CD4-positive, alpha-beta T cell (primary cell): ENCODE measurements around the gene NRF1. TPM values are rescaled to one million over a fixed set of nuclear protein-coding genes. Genes with fewer than 3 reads are reported as not detected.
"Not testable (repeated sequence)": the region's sequence is repeated elsewhere in the genome, so short reads cannot be mapped to it uniquely, and the experiment has no call there.

Experiments used
- ATAC-seq: fragments of 200-7000 bp; cut with Tn5 transposase; one replicate; pipeline ENCODE4 v1.10.0; 2022; ENCODE audit warnings: mild to moderate bottlenecking; ENCODE audit not compliant: poor library complexity
- CTCF ChIA-PET: fragments of 350-600 bp; sonication (Branson Sonifier 250); formaldehyde crosslinking; loops from one replicate; lab custom pipeline; 2021; ENCODE audit warnings: antibody characterized with exemption, inconsistent platforms; lab: Charles Lee
- POLR2A ChIA-PET: fragments of 350-600 bp; sonication (Branson Sonifier 250); formaldehyde crosslinking; loops from one replicate; lab custom pipeline; 2021; ENCODE audit warnings: antibody characterized with exemption, inconsistent platforms; lab: Charles Lee
- DNase-seq, 14 experiments: peaks; one replicate each; pipeline ENCODE4 v3.0.0-alpha.2; 2013 to 2020; ENCODE audit warnings: mixed read lengths in 2 of 14
- H3K27ac ChIP-seq, 2 donors: one replicate each; pipeline versions ENCODE4 v1.5.1 to v1.7.0; 2013; ENCODE audit warnings: low read length in 2 of 2, low read depth in 1 of 2, mild to moderate bottlenecking in 1 of 2
- H3K27me3 ChIP-seq, 2 experiments: 1 replicate in 1 of 2; 2 replicates in 1 of 2; pipeline versions ENCODE4 v1.6.1 to v1.7.0; 2013; ENCODE audit warnings: low read length in 2 of 2, control low read depth in 1 of 2, mild to moderate bottlenecking in 1 of 2, moderate library complexity in 1 of 2; ENCODE audit not compliant: insufficient read depth in 2 of 2, control insufficient read depth in 1 of 2
- H3K36me3 ChIP-seq: one replicate; pipeline ENCODE4 v1.6.1; 2013; ENCODE audit warnings: low read length, control low read depth; ENCODE audit not compliant: insufficient read depth
- H3K4me1 ChIP-seq: one replicate; pipeline ENCODE4 v1.6.1; 2013; ENCODE audit warnings: low read length, control low read depth; ENCODE audit not compliant: insufficient read depth
- H3K4me3 ChIP-seq: one replicate; pipeline ENCODE4 v1.5.1; 2013; ENCODE audit warnings: mild to moderate bottlenecking, low read length, moderate library complexity
- H3K9me3 ChIP-seq, 2 experiments: 1 replicate in 1 of 2; 2 replicates in 1 of 2; pipeline versions ENCODE4 v1.6.1 to v1.7.0; 2013; ENCODE audit warnings: low read length in 2 of 2, mild to moderate bottlenecking in 2 of 2, control low read depth in 1 of 2, moderate library complexity in 1 of 2; ENCODE audit not compliant: control insufficient read depth in 1 of 2, insufficient read depth in 1 of 2
- H3K27ac Mint-ChIP-seq: one replicate; pipeline ENCODE4 v1.8.0; 2020; ENCODE audit warnings: mixed read lengths
- H3K27me3 Mint-ChIP-seq: one replicate; pipeline ENCODE4 v1.8.0; 2021; ENCODE audit warnings: mixed read lengths
- H3K36me3 Mint-ChIP-seq: one replicate; pipeline ENCODE4 v1.8.0; 2021; ENCODE audit warnings: low read depth, mixed read lengths
- H3K4me1 Mint-ChIP-seq: one replicate; pipeline ENCODE4 v1.8.0; 2021; ENCODE audit warnings: low read depth, mixed read lengths
- H3K4me3 Mint-ChIP-seq: one replicate; pipeline ENCODE4 v1.8.0; 2020; ENCODE audit warnings: mild to moderate bottlenecking, mixed read lengths
- H3K9me3 Mint-ChIP-seq: one replicate; pipeline ENCODE4 v1.8.0; 2020; ENCODE audit warnings: mixed read lengths
- intact Hi-C, 2 experiments: fragments of 100-400 bp; cut with DNase I in 1 of 2; cut with micrococcal nuclease in 1 of 2; formaldehyde crosslinking; loops; one replicate each; pipeline versions ENCODE4 v1.15.1 to v1.9.0; 2023 to 2025; cut with DNase I, micrococcal nuclease
- polyA plus RNA-seq, 2 donors: library from polyadenylated mRNA; unstranded; fragments of 120-200 nt; gene quantifications; one replicate each; pipeline ENCODE4 v1.2.1, GENCODE V29; 2013
- total RNA-seq, 174 experiments: library from RNA in 2 of 174; stranded (reverse) in 2 of 174; gene quantifications; one replicate each; pipeline ENCODE4 v1.2.3 and lab custom pipeline; 2021 to 2026
- TF ChIP-seq, protein P1 (sequence below): fragments of 200-600 bp; IDR thresholded peaks from one replicate; pipeline ENCODE4 v1.8.0; 2022; ENCODE audit warnings: antibody characterized with exemption, mild to moderate bottlenecking

The NRF1 gene
- total RNA-seq: 10 to 100 TPM; 35.4 to 36.1 TPM
- polyA plus RNA-seq (2013, experiment 1 of 2): 19.8 TPM
- polyA plus RNA-seq (2013, experiment 2 of 2): 19.2 TPM
- 19.1 to 54.8 (median 32.1) reads per million in 172 experiments for total RNA-seq (lab: John Stamatoyannopoulos, UW)

DNA sequence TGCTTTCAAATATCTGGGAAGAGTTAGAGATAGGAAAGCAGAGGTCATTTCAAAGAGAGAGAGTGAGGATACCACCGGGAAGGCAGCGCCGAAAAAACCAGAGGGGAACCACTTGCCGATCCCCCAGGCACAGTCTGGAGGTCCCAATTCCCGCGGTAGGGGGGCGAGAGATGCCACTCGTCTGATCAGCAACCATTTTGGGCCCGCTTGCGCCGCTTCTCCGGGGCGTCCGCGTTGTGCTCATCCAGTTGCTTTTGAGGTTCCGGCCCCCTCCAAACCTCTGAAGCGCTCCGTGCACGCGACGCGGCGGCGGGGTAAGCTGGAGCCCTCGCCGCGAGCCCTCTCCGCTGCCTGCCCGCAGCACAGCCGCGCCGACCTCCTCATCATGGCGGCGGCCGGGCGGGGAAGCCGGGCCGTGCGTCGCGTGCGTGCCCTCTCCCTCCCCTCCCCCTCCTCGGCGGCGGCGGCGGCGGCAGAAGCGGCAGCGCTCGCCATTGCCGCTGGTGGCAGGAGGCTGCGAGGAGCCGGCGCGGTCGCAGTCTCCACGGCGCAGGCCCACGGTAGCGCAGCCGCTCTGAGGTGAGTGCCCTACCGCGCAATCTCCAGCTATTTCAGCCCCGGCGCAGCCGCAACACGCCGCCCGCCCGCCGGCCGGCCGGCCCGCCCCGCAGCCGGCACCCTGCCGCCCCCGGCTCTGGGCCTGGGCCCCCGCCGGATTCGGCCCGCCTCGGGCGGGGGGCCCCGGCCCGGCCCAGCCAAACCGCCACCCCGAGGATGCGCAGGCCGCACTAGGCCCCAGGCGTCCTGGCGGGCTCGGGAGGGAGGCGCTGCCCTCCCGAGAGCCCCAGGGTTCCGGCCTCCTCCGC is at the start of gene NRF1:
NRF1 (plus strand) TSS at position 475 of the 866 bp plus-strand sequence. CDS start 45,632 bp downstream, outside the sequence.
- ATAC-seq: peak; percentile 87
- peak; percentile 84 to 98 (median 91) for DNase-seq
- intact Hi-C loops: loop anchor here (1.0 to 10.0 kb wide), 8 partner anchors 24 to 1061 kb away; partner anchors contain the start of genes SMKR1 (in 1 of the 2), SSMEM1 (in 1 of the 2), TMEM209 (in 1 of the 2) and TNPO3 (in 1 of the 2)
- no peaks in the 10 kb centered on the region for H3K9me3 ChIP-seq
- H3K4me1 ChIP-seq: peaks cover 44% of the 10 kb centered on the region
- CTCF ChIA-PET: interaction anchor here (0.9 to 2.0 kb wide), 6 partner anchors 20 to 399 kb away, joined by 3 to 13 read pairs (median 4); partner anchors contain the start of gene SMKR1
- peak within 1 kb of the TSS; percentile 69 to 75 for H3K27ac ChIP-seq
- Mint-ChIP-seq H3K36me3 (peaks cover 33% of the 10 kb centered on the region), H3K9me3 (no peaks in the 10 kb centered on the region), H3K4me1 (peaks cover 70% of the 10 kb centered on the region), H3K27me3 (no peaks in the 10 kb centered on the region), H3K27ac (peak within 1 kb of the TSS; percentile 95), H3K4me3 (peak within 1 kb of the TSS; percentile 100)
- peaks cover 6% of the 10 kb centered on the region for H3K36me3 ChIP-seq
- TF ChIP-seq, protein P1, sequence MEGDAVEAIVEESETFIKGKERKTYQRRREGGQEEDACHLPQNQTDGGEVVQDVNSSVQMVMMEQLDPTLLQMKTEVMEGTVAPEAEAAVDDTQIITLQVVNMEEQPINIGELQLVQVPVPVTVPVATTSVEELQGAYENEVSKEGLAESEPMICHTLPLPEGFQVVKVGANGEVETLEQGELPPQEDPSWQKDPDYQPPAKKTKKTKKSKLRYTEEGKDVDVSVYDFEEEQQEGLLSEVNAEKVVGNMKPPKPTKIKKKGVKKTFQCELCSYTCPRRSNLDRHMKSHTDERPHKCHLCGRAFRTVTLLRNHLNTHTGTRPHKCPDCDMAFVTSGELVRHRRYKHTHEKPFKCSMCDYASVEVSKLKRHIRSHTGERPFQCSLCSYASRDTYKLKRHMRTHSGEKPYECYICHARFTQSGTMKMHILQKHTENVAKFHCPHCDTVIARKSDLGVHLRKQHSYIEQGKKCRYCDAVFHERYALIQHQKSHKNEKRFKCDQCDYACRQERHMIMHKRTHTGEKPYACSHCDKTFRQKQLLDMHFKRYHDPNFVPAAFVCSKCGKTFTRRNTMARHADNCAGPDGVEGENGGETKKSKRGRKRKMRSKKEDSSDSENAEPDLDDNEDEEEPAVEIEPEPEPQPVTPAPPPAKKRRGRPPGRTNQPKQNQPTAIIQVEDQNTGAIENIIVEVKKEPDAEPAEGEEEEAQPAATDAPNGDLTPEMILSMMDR: no peak
- no peaks in the 10 kb centered on the region for H3K27me3 ChIP-seq
- peak within 1 kb of the TSS; percentile 75 for H3K4me3 ChIP-seq
- POLR2A ChIA-PET: interaction anchor here (0.6 to 2.7 kb wide), 10 partner anchors 10 to 387 kb away, joined by 3 to 21 read pairs (median 4); partner anchors contain the start of genes AHCYL2, SMKR1 and STRIP2

DNA sequence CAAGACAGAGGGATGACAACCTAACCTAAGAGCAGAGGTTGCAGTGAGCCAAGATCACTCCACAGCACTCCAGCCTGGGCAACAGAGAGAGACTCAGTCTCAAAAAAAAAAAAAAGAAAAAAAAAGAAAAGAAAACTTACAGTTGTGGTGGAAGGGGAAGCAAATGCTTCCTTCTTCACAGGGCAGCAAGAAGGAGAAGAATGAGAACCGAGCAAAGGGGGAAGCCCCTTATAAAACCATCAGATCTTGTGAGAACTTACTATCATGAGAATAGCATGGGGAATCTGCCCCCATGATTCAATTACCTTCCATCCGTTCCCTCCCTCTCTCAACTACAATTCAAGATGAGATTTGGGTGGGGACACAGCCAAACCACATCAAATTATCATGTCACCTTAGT is 45.2 kb upstream of the NRF1 start:
- H3K4me3 Mint-ChIP-seq, H3K27me3 ChIP-seq, H3K36me3 ChIP-seq, H3K27ac Mint-ChIP-seq, H3K4me1 ChIP-seq, H3K9me3 Mint-ChIP-seq, H3K36me3 Mint-ChIP-seq, H3K27ac ChIP-seq, H3K4me1 Mint-ChIP-seq, intact Hi-C loops, POLR2A ChIA-PET, H3K9me3 ChIP-seq, CTCF ChIA-PET, H3K4me3 ChIP-seq, ATAC-seq: not testable (repeated sequence)
- DNase-seq: peak in 2 of 14 experiments; percentile 9 to 20
- peaks cover 39% of the 10 kb centered on the region for H3K27me3 Mint-ChIP-seq

DNA sequence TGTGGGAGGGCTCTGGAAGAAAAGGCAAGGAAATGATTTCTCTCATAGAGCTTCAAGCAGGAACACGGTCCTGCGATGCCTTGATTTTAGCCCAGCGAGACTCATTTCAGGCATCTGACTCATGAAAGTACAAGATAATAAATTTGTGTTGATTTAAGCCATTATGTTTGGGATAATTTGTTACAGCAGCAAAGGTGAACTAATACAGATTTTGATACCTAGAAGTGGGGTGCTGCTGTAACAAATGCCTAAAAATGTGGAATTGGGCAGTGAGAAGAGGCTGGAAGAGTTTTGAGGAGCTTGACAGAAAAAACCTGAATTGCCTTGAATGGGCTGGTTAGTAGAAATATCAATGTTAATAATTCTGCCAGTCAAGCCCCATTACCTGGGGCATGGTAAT is 44.1 kb upstream of the NRF1 start:
- Histone ChIP-seq H3K27me3 (peaks cover 5% of the 10 kb centered on the region in 2 experiments), H3K4me1 (no peaks in the 10 kb centered on the region), H3K9me3 (no peaks in the 10 kb centered on the region), H3K27ac (no peak overlapping the region), H3K36me3 (no peaks in the 10 kb centered on the region), H3K4me3 (no peak overlapping the region)
- Mint-ChIP-seq H3K9me3 (peaks cover 4% of the 10 kb centered on the region), H3K27ac (no peak overlapping the region), H3K27me3 (peaks cover 34% of the 10 kb centered on the region), H3K4me3 (no peak overlapping the region), H3K4me1 (no peaks in the 10 kb centered on the region), H3K36me3 (no peaks in the 10 kb centered on the region)
- ChIA-PET CTCF (no interaction called here), POLR2A (no interaction called here)
- TF ChIP-seq, protein P1: no peak
- intact Hi-C loops: no loop called here
- ATAC-seq: no peak
- no peak for DNase-seq
